ENCODE measurements around the gene SF1.

The SF1 gene

GRCh38 chr11:64800303-64801157 lies 22.2 kb upstream of the SF1 start:
- no peak for DNase-seq

DNA sequence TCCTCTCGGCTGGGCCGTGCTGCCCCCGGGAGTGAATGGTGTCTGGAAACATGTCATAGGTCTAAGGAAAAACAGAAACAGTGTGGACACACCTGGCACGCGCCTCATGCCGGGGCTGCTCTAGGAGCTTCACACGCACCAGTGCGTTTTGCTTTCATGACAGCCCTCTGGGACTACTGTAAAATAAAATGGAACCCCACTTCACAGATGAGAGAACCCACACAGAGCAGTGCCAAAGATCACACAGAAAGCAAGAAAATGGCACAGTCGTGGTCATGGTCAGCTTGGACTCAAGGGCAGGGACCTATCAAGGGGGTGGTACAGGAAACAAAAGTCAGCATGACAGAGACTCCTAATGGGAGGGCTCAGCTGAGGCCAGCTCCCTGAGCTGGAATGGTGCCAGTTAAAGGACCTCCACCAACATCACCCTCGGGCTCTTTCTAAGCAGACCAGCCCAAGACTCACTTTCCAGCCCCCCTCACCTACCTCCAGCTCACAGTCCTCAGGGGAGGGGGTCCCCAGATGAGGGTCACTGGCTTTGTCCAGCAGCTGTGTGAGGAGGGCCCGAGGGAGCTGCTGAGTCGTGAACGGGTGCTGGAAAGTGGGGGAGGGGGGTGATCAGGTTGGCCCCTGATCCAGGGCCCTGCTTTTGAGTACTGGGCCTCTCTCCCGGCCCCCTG lies 21.4 kb upstream of the SF1 start:
- DNase-seq: no peak

- no peak for DNase-seq
Measured at GRCh38 chr11:64799256-64799622, 20.9 kb upstream of the SF1 start.

GRCh38 chr11:64796757-64797541 lies 18.6 kb upstream of the SF1 start:
- no peak for DNase-seq

DNA sequence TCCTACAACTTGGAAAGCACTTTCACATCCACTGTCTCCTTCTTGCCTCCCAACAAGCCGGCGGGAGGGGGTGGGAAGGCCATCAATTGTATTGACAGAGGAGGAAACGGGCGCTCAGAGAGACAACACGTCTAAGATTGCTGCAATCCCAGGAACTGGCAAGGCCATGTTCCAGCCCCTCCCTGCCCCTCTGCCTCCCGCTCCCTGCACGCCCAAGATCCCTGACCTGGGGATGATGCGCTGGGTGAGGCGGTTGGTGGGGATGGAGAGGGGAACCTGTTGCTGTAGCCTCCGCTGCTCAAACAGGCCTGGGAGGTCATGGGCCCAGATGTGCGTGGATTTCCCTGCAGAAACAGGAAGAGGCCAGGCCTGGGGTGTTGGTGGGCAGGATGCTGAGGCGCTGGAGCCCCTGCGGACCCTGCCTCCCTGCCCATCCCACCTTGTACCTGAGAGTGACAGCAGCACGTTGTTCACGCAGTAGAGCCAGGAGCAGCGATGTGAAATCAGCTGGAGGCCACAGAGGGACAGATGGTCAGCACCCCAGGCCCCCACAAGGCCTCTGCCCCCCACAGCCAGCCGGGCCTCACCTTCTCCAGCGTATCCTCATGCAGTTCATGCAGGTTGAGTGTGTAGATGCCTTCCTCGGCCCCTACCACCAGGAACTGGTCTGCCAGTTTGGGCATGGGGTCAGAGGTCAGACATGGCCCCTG lies 17.9 kb upstream of the SF1 start:
- no peak for DNase-seq

DNA sequence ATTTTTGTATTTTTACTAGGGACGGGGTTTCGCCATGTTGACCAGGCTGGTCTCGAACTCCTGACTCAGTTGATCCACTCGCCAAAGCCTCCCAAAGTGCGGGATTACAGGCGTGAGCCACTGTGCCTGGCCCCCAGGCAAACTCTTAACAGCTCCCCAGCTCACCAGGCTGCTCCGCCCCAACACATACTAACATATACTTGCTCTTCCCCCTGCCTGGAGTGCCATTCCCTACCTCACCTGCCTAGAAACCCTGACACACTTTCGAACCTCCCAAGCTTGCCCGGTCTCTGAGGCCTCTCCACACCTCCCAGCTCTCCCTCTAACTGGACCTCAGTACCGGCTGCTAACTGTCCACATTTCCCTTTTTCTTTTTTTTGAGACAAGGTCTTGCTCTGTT lies 16.2 kb upstream of the SF1 start:
- DNase-seq: no peak

- no peak for DNase-seq
Measured at GRCh38 chr11:64793271-64794160, 15.2 kb upstream of the SF1 start.

DNA sequence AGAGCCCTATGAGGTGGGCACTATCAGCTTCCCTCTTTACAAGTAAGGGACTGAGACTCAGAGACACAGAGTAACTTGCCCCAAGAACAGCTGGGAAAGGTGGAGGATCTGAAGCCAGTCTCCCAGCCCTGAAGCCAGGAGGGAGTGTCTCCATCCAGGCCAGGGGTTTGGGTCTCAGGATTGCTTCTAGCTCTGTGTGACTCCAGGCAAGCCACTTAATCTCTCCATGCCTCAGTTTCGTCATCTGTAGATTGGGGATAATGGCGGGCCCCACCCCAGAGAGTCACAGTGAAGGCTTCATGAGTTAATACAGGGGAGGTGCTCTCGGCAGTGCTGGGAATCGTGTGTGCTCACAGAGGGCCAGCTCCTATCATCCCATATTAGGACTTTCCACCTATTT lies 14.1 kb upstream of the SF1 start:
- DNase-seq: no peak

GRCh38 chr11:64791781-64792291 lies 13.5 kb upstream of the SF1 start:
- DNase-seq: no peak

GRCh38 chr11:64790205-64791095 lies 12.1 kb upstream of the SF1 start:
- DNase-seq: no peak

- no peak for DNase-seq
Measured at GRCh38 chr11:64789331-64790204, 11.2 kb upstream of the SF1 start.

- DNase-seq: no peak
Measured at GRCh38 chr11:64788321-64789215, 10.2 kb upstream of the SF1 start.

DNA sequence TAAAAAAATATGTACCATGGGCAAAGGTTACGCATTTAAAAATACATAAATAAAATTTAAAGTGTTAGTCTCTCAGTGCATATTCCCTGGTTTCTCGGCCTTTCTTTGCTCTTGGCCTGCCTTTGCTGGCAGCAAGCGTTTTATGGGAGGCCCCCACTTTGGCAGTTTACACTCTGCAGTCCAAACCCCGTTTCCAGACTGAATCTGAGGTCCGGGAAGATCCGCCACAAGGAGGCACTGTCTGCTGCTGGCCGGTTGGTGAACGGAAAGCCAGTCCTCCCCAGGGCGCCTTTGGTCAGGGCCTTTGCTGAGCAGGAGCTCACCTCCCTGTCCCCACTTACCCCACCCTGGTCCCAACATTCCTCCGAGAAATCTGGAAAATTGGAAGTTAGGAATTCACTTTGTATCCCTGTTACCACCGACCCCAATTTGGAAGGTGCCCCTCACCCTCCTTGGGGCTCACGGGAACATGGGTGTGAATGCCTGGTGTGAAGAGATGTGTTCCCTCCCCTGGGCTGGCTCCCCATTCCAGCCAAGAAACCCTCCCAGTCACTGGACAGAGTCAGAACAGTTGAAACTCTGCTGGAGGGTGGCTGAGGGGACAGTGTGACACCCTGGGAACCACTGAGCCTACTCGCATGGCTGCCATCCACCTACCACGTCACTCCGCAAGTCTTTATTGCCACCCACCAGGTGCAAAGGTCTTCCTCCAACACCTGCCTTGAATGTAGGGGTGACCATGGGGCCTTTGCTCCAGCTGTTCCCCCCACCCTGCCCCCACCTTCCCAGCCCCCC lies 9.4 kb upstream of the SF1 start:
- no peak for DNase-seq

GRCh38 chr11:64786308-64786707 lies 8.0 kb upstream of the SF1 start:
- no peak for DNase-seq

DNA sequence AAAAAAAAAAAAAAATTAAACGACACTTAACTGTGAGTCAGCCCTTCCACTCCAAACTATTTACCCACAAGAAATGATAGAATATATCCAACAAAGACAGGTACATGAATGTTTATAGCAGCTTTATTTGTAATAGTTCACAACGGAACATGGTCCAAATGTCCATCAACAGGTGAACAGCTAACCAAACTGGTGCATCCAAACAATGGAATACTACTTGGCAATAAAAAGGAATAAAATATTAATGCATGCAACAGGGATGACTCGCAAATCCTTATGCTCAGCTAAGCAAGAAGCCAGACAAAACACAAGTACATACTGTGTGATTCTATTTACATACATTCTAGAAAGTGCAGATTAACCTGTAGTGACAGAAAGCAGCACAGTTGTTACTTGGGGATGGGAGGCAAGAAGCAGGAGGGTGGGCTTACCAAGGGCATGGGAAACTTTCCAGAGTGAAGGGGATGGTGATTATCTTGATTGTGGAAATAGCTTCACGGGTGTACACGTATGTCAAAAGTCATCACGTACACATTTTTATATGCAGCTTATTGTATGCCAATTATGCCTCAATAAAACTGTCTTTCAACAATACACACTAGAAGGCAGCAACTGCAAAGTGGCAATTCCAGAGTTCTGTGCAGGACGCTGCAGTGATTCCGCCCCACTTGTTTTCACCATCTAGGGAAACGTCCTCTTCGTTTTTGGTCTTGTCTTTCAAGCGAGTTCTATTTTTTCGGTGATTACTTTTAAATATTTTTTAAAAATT lies 6.7 kb upstream of the SF1 start:
- DNase-seq: no peak

DNA sequence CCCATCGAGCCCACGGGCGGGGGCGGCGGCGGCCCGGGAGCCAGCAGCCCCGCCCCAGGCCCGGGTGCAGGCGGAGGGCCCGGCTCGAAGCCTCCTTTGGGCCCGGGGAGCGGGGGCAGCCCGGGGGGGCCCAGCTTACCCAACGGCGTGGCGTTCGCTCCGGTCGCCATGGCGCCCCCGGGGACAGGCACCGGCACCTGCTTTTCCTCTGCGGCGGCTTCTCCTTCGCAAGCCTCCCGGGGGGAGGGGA lies 194 bp downstream of the SF1 start:
- DNase-seq: no peak
